GM21717 (cell line): ENCODE data around the gene SMIM8.

Experiments
- ATAC-seq: cut with Tn5 transposase; IDR thresholded peaks from one replicate; pipeline ENCODE4 v1.9.1; 2021; ENCODE audit warnings: mild to moderate bottlenecking, moderate library complexity; ENCODE audit not compliant: unreplicated experiment

SMIM8 gene

GRCh38 chr6:87333591-87334181, 11.3 kb downstream of the SMIM8 start:
- ATAC-seq = no peak

- ATAC-seq = no peak
Observed at GRCh38 chr6:87334683-87335082, 12.3 kb downstream of the SMIM8 start.

DNA sequence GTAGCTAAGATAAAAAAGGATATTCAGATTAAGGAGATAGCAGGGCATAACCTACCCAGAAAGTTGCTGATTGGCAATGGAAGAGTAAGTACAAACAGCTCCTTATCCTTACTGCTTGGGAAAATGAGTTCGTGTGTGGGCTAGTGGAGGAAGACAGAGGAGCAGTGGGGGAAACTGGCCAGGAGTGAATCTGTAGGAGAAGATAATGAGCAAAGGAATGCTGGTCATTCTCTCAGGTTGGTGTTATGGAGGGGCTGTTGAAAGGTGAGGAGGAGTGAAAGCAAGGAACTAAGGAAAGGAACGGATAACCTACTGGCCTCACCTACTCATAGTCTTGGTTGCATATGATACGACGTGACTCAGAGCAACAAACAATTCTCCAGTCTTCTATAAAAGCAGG, 14.0 kb downstream of the SMIM8 start:
- ATAC-seq = no peak

DNA sequence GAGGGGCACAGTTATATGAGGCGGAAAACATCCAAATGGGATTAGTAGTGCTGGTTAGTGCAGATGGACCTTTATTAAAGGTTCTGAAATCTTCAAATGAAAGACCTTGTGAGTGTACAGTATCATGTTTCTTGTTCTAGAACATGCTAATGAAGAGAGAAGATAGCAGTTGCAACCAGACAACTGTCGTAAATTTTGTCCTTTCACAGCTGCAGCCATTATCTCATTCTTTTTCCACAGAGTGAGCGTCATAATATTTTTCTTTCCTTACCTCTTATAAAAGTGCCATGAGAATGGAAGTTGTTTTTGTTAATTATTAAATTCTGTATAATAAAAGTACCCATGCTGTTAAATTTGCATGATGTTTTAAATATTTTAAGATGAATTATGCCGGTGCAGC, 17.8 kb downstream of the SMIM8 start:
- no peak for ATAC-seq

DNA sequence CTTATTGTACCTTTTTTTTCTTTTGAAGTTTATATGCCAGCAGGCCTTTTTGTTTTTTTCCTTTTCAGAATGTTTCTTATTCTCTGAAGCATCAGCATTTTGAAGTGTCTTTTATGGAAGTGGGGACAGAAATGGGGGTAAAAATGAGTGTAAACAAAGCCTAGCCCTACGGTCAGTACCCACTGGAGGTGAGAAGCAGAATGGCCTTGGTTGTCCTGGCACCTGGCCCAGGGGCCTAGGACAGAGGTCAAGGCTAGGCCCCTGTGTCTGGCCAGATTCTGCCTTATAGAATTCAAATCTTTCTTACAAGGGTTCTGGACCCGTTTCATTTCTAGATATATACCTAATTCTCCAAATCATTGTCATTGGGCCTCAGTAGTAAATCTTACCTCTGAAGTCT, 18.8 kb downstream of the SMIM8 start:
- no peak for ATAC-seq

DNA sequence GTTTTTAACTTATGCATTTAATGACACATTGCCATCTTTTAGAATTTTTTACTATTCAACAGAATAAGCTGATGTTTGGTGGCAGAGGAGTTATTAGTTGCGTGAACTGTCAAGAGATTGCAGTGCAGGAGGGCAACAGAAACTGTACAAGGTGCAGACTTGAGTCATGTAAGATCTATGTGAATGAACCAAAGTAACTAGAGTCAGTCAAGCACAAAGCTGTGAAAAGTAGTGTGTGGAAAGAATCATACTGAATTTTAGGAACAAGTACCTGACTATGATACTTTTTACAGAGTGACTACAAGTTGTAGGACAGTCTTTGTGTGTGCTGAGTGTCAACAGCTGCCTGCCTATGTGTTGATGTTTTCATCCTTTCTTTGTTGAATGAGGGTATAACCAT, 19.5 kb downstream of the SMIM8 start:
- ATAC-seq = peak; percentile 92

- no peak for ATAC-seq
Observed at GRCh38 chr6:87342829-87343228, 20.4 kb downstream of the SMIM8 start.

DNA sequence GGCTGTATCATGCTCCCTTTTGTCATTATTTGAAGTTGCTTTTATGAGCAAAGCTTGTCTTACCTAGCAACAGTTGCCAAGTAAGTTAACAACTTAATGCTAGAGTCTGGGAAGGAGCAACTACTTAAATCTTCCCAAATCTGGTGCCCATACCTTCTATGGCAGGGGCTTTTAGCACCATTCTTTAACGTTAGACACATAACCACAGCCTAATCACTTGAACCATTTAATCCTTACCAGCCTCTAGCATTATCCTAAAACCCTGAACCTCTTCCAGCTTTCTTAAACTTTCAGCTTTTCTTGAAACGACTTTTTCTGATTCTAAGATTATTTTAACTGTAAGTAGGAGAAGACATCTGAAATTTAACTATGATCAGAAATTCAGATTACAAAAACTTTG, 22.3 kb downstream of the SMIM8 start, which contains the start of gene C6orf163:
TSS of gene C6orf163 (plus strand) at position 83 of the 400 bp plus-strand sequence. CDS start at position 370, 287 bp downstream.
- no peak for ATAC-seq

DNA sequence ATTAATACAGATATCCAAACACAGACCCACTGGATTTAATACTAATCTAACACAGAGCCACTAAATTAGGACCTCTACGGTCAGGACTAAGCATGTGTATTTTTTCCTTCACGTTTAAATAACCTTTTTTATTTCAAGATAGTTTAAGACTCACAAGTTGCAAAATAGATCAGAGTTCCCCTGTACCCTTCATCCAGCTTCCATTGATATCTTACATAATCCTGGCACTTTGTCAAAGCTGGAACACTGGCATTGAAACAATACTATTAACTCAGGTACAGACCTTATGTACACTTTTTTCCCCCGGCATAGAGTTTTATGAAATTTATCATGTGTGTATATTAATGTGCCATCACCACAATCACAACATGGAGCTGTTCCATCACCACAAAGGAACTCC, 24.3 kb downstream of the SMIM8 start:
- ATAC-seq = no peak

- no peak for ATAC-seq
Observed at GRCh38 chr6:87349896-87350295, 27.5 kb downstream of the SMIM8 start.

- no peak for ATAC-seq
Observed at GRCh38 chr6:87350516-87350915, 28.1 kb downstream of the SMIM8 start.

- ATAC-seq = no peak
Observed at GRCh38 chr6:87351583-87351982, 29.2 kb downstream of the SMIM8 start.

- no peak for ATAC-seq
Observed at GRCh38 chr6:87356181-87356580, 33.8 kb downstream of the SMIM8 start.

GRCh38 chr6:87357479-87358196, 35.2 kb downstream of the SMIM8 start:
- ATAC-seq = no peak

DNA sequence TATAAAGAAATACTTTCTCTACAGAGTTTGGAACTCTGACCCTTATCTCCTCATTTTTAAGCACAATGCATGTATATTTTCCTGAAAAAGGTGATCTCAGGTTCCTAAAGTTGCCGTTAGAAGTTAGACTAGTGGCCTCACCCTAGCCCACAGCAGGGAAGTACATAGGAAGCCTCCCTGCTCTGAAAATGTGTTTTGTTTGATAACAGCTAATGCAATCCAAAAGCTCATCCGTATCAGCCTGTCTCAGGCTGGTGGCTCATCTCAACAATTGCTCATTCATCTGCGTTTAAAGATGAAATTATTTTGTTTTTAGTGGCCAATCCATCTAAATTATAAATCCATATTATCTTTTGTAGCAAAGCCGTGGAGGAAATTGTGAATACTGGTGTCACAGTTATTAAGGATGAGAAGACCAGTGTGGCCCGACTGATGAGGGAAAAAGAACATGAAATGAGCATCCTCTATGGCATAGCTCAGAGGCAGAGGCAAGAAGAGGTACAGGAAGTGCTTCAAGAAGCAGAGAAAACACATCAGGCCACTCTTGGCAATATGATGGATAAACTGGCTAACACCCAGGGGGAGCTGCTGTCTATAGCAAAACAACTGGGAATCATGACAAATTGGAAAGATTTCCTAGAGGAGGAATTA, 42.3 kb downstream of the SMIM8 start:
- no peak for ATAC-seq

DNA sequence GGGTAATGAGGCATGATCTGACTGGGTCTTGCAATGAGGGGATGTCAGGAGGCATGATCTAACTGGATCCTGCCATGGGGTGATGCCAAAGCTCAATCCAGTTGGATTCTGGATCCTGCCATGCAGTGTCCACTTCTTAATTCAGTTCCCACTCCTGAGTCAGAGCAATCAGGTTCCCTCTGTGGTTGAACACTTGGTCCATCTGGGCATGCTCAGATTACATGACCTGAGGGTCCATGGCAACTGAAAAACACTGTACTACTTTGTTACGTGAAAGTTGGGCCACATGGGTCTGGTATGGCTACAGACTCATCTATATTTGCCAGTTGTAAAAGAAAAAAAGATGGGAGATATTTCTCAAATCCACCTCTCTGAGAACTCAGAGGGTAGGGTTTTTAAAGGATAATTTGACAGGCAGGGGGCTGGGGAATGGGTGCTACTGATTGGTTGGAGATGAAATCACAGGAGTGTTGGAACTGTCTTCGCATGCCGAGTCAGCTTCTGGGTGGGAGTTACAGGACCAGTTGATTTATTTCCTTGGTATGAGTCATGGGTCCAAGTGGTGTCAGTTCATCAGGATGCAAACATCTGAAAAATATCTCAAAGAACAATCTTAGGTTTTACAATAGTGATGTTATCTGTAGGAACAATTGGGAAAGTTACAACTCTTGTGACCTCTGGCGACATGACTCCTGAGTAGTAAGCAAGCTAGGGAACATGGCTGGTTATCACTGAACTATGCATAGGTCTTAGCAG, 43.9 kb downstream of the SMIM8 start:
- ATAC-seq = no peak

DNA sequence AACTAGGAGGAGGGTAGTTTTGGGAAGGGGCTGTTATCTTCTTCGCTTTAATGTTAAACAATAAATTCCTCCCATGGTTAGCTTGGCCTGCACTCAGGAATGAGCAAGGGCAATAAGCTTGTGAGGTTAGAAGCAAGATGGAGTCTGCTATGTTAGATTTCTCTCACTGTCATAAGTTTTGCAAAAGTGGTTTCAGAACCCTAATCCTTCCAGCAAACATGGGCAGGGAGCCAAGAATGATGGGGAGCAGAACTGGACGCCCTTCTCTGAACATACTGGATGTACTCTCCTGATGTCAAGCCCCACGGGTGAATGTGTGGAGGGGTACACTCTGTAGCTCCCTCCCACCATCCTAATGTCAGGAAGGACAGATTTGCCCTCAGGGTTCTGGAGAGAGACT, 44.5 kb downstream of the SMIM8 start:
- ATAC-seq = no peak

DNA sequence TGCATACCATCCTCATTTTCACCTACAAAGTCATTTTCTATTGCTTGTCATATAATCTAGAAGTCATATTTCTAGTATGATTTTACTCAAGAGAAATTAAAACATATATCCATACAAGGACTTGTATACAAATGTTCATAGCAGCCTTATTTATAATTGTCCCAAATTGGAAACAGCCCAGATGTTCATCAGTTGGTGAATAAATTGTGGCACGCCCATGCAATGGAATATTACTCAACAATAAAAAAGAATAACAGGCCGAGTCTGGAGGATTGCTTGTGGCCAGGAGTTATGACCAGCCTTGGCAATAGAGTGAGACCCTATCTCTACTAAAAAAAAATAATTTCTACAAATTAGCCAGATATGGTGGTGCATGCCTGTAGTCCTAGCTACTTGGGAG, 51.0 kb downstream of the SMIM8 start:
- no peak for ATAC-seq

GRCh38 chr6:87375315-87375714, 52.9 kb downstream of the SMIM8 start:
- ATAC-seq = no peak

GRCh38 chr6:87376643-87377042, 54.3 kb downstream of the SMIM8 start:
- no peak for ATAC-seq

- peak; percentile 60 for ATAC-seq
Observed at GRCh38 chr6:87378947-87379346, 56.6 kb downstream of the SMIM8 start.
